ENCODE results near the gene CTBP1. TPM values are rescaled to one million over a fixed set of nuclear protein-coding genes. Genes with fewer than 3 reads are reported as not detected.

CTBP1 gene
- total RNA-seq, 1 donor from 2014 or later: 171 TPM

- DNase-seq (ENCODE audit: extremely low read depth, low read depth, low spot score): no peak
Observed at GRCh38 chr4:1178300-1179088, 70.4 kb downstream of the CTBP1 start.

DNA sequence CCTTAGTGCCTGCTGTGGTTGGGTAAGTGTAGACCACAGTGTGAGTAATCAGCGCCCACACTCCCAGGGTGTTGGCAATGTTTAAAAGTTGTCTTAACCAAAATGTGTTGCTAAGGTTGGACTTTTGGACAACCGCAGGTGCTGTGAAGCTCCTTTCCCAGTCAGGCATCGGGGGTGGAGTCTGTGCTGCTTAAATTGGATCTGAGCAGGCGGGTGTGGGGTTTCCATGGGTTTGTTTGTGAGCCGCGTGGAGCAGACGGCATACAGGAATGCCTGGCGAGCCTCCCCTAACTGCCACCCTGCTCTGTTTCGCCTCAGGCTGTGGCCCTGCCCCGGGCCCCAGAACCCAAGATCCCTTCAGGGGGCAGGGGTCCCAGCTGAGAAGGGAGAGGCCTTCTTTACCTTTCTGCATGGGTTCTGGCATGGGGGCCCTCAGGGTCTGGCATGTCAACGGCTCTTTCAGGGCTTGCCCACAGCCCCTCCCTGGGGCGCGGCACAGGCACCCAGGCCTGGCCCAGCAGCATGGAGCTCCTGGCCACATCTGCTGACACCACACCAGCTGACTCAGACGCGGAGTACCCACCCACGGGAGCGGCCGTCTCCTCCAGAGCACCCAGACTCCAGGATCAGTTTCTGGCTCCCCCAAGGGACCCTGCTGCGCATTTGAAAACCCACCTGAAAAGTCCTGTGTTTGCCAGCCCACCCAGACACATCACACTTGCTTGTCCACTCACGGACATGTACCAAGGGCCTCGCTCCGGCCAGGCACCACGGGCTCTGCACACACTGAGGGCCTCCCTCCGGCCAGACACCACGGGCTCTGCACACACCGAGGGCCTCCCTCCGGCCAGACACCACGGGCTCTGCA, 71.4 kb downstream of the CTBP1 start:
- DNase-seq (ENCODE audit: extremely low read depth, low read depth, low spot score): no peak

GRCh38 chr4:1176398-1177273, 72.3 kb downstream of the CTBP1 start:
- DNase-seq (ENCODE audit: extremely low read depth, low read depth, low spot score): no peak

- DNase-seq (ENCODE audit: extremely low read depth, low read depth, low spot score): no peak
Observed at GRCh38 chr4:1175635-1176229, 73.2 kb downstream of the CTBP1 start.

- DNase-seq (ENCODE audit: extremely low read depth, low read depth, low spot score): no peak
Observed at GRCh38 chr4:1174941-1175634, 73.8 kb downstream of the CTBP1 start.

DNA sequence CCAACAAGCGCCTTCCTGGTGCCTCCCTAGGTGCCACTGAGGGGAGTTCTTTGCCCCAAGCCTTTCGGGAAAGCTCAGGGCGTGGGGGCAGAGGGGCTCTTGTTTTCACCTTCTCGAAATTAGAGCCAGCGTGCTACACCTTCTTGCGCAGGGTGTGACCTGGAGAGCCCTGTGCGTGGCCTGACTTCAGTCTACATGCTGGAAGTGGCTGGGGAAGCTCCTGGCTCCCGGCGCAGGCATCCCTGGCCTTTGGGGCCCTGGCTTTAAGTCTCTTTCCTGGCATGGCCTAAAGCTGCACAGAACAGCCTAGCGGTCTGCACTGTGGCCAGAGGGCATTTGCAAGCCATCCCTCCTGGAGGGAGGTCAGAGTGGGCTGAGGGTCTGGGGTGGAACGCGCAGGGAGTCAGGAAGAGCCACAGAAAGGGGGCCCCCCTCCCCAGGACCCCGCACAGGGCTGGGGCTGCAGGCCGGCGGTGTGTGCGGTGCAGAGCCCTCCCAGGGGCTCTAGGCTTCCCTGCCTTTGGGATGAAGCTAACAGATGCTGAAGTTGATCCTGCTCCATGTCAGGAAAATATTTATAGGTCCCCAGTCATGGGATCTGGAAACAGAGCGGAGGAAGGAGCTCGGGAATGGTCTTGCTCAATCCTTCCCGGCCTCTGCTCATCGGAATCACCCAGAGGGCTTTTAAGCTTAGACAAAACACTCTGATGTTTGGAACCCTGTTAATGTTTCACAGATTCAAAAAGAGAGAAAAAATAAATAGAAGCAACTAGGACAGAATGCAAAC, 75.8 kb downstream of the CTBP1 start:
- no peak for DNase-seq (ENCODE audit: extremely low read depth, low read depth, low spot score)

- DNase-seq (ENCODE audit: extremely low read depth, low read depth, low spot score): no peak
Observed at GRCh38 chr4:1172228-1172851, 76.6 kb downstream of the CTBP1 start, which contains the start of gene SPON2. Gene SPON2 (minus strand): TSS chr4:1172583.

DNA sequence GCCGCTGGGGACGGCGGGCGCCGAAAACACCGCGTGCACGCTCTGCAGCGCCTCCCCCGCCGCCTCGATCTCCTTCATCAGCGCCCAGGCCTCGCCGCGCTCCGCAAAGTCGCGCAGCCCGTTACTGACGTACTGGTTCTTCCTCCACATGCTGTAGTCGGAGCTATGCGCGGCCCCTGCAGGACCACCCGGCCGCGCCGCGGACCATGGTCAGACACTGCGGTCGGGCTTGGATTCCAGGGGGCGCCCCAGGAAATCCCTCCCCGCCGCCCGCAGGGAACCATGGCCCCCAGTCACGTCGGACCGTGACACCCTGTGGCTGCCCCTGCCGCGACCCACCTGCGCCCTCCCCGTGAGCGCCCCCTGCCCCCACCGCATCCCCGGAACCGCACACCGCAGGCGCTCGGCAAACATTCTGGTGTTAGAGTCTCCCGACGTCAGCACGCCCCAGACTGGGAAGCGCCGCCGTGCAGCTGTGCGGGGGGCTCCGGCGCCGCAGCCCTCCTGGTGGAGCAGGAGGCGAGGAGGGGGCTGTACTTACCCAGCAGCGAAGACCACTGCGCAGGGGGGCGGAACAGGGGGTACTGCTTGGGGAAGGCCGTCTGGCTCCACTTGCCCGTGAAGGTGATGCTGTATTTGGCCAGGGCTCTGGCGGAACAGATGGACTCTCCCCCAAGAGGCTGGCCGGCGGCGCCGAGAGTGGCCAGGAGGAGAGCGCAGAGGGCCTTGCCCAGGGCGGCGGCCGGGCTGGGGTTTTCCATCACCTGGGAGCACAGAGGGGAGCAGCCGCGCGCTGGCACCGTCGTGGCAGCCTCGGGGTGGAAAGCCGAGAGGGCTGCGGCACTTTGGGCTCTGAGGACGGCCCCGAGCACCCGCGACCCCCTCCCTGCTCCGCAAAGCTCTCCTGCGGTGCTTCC, 77.4 kb downstream of the CTBP1 start:
- no peak for DNase-seq (ENCODE audit: extremely low read depth, low read depth, low spot score)

DNA sequence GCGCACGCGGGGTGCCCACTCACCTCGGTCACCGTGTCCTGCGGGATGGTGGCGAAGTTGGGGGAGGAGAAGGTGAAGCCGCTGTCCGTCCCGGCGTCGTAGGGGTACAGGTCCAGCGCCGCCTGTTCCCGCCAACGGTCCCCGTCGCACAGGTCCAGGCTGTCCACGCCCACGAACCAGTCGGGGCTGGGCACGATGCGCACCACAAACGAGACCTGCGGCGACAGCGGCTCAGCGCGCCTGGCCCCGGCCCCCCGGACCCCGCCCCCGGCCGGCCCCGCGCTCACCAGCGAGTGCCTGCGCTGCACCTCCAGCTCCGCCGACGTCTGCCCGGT, 78.0 kb downstream of the CTBP1 start:
- no peak for DNase-seq (ENCODE audit: extremely low read depth, low read depth, low spot score)

DNA sequence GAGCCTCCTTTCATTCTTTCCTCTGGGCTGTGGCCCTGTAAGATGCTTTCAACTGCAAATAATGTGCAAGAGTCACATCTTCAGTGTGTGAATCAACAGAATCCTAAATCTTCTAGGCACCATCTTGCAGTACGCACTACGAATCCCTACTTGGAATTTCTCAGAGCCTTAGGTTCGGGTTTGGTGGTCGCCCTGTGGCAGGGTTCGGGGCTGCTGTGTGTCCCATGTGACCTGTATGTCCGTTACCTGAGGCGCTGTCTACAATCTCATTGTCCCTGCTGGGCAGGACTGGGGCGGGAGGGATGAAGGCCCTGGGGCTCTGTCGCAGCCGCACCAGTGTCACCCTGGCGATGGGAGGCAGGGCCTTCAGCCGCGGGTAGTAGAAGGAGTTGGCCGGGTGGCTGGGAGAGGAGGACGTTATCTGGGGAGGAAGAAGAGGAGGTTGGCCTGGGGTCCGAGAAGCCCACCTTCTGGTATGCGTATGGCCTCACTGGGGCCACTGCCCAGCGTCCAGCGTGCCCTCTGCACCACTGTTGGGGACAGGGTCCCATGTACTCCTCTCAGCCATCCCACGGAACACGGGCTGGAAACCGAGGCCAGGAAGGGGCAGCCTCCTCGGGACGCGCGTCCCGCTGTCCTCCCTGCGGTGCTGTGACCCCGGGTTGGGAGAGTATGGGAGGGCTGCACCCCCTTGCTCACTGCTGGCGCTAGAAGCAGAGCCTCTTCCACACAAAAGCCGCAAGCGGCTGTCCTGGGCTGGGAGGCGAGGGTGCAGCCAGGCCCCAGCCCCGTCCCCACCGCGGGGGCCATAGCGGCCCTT, 78.6 kb downstream of the CTBP1 start:
- DNase-seq (ENCODE audit: extremely low read depth, low read depth, low spot score): no peak

DNA sequence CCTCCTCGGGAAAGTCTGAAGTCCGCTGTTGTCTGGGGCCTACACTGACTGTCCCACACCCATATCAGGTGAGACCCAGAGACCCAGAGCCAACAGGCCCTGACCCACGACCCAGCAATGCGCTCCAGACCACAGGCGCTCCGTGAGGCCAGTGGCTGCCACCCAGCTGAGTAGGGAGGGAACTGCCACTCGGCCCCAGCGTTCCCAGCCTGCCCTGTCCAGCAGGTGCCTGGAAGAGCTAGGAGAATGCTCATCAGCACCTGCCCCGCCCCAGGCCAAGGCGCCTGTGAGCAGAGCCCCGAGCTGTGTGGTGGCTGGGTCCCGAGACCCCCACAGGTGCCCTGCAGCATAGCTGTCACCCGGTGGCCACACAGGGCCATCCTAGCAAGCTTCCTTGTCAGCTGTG, 79.2 kb downstream of the CTBP1 start:
- DNase-seq (ENCODE audit: extremely low read depth, low read depth, low spot score): no peak

GRCh38 chr4:1169171-1169671, 79.7 kb downstream of the CTBP1 start:
- DNase-seq (ENCODE audit: extremely low read depth, low read depth, low spot score): no peak

DNA sequence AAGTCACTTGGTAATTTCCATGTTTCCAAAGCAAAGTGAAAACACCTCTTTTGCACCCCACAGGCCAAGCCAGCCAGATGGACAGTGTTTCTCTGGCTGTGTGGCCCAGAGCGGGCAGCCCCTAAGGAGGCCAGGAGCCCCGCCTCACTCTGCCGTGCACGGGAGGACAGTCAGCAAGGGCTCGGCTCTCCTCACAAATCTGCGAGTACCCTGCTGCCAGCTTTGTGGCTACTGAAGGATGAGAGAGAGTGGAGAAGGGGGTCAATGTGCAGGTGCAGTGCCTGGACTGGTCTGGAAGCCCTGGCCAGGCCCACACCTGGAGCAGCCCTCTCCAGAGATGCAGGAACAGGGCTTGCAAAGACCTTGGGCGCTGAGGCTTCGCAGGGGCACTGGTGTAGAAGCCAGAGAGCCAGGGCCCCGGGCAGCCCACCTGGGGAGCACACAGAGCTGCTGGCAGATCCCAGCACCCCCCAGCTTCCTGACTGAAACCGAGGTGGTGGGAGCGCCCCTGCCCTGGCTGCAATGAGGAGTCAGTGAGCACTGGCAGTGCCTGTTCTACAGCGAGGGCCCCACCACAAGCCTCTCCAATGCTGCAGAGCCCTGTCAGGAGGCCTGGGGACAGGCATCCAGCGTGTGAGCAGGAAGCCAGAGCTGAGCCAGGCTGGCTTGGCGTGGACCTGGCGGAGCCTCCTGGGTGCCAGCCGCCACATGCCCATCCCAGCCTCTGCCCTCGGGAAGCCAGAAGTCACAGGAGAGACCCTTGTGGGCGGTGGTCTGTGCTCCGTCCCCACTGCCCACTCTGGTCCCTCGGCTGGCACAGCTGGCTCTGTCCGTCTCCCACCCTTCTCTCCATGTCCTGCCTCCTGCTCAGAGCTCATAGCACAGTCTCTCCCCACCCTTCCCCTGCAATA, 80.5 kb downstream of the CTBP1 start:
- DNase-seq (ENCODE audit: extremely low read depth, low read depth, low spot score): no peak

- DNase-seq (ENCODE audit: extremely low read depth, low read depth, low spot score): peak; percentile 31
Observed at GRCh38 chr4:1167244-1167949, 81.5 kb downstream of the CTBP1 start.
